PFSK-1 (cell line): ENCODE measurements around the gene ABHD17A.

ENCODE experiments used
- FOXP2 ChIP-seq: optimal IDR thresholded peaks from 2 replicates; pipeline ENCODE3; 2011; ENCODE audit warnings: borderline replicate concordance, control low read depth, inconsistent platforms; ENCODE audit not compliant: insufficient read depth; ENCODE audit errors: extremely low read length, extremely low read depth
- POLR2AphosphoS5 ChIP-seq: IDR thresholded peaks from 2 replicates; pipeline ENCODE4 v1.6.1; 2012; ENCODE audit warnings: low read depth, mild to moderate bottlenecking, control low read depth, low read length, moderate library complexity
- REST ChIP-seq, 2 experiments: IDR thresholded peaks; 2 replicates each; pipeline versions ENCODE4 v1.6.1 to v1.8.0; 2011 to 2012; ENCODE audit warnings: low read depth in 2 of 2, low read length in 2 of 2, control low read depth in 1 of 2, inconsistent platforms in 1 of 2, mild to moderate bottlenecking in 1 of 2, moderate library complexity in 1 of 2; ENCODE audit not compliant: insufficient read depth in 1 of 2
- SIN3A ChIP-seq: IDR thresholded peaks from 2 replicates; pipeline ENCODE4 v1.6.1; 2012; ENCODE audit warnings: mild to moderate bottlenecking, low read length, moderate library complexity, borderline replicate concordance; ENCODE audit not compliant: insufficient read depth
- TAF1 ChIP-seq: IDR thresholded peaks from 2 replicates; pipeline ENCODE4 v1.6.1; 2012; ENCODE audit warnings: low read length, control low read depth, borderline replicate concordance; ENCODE audit not compliant: insufficient read depth

DNA sequence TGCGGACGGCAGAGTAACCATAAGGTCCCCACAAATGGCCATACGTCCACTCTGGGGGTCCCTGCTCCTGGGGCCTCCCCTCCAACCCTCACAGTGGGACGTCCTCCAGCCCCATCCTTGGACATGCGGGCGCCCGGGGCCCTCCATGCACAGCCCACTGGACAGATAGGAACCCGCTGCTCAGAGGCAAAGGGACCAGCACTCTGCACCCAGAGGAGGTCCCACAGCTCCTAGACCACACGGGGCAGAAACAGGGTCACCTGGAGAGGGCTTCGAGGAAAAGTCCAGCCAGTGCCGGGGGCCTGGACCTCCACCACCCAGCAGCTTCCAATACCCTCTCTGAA is 48.1 kb downstream of the ABHD17A start:
- TF ChIP-seq TAF1 (no peak), POLR2AphosphoS5 (no peak), SIN3A (no peak), REST (IDR thresholded peaks at IDR 0.05; ENCODE audit: insufficient read depth in 1 of 2, low read depth in 2 of 2, low read length in 2 of 2) (no peak), FOXP2 (no peak)
